Right lobe of liver (tissue), 4 donors: ENCODE data around the gene PLXNA1.

Source experiments
- CTCF ChIP-seq, 4 donors: fragments of 200-600 bp in 3 of 4; fragments of 450-650 bp in 1 of 4; IDR thresholded peaks; one replicate each; pipeline versions ENCODE4 v1.5.1 to v1.8.0; 2016 to 2022; ENCODE audit warnings: antibody characterized with exemption in 4 of 4, mild to moderate bottlenecking in 2 of 4
- POLR2A ChIP-seq: fragments of 450-650 bp; IDR thresholded peaks from one replicate; pipeline ENCODE4 v1.6.1; 2017; ENCODE audit warnings: antibody characterized with exemption, mild to moderate bottlenecking
- donor health status: DM: no; HTN: no; CAD: no.
- donor health status: DM: no; HTN: no; CAD: no.
- donor health status: DM: no; HTN: yes; CAD: no.

GRCh38 chr3:126969586-126969985, 13.3 kb upstream of the PLXNA1 start:
- no peak for TF ChIP-seq CTCF (IDR thresholded peaks at IDR 0.05)
- TF ChIP-seq POLR2A = no peak
